GM18519 (cell line): Measurements from ENCODE around the gene PWP2.
"Not testable (repeated sequence)": the region's sequence is repeated elsewhere in the genome, so short reads cannot be mapped to it uniquely, and the experiment has no call there.

Experiments used
- ATAC-seq: cut with Tn5 transposase; IDR thresholded peaks from one replicate; pipeline ENCODE4 v1.9.1; 2021; ENCODE audit warnings: mild to moderate bottlenecking, moderate library complexity; ENCODE audit not compliant: unreplicated experiment, low FRiP score

Gene PWP2

DNA sequence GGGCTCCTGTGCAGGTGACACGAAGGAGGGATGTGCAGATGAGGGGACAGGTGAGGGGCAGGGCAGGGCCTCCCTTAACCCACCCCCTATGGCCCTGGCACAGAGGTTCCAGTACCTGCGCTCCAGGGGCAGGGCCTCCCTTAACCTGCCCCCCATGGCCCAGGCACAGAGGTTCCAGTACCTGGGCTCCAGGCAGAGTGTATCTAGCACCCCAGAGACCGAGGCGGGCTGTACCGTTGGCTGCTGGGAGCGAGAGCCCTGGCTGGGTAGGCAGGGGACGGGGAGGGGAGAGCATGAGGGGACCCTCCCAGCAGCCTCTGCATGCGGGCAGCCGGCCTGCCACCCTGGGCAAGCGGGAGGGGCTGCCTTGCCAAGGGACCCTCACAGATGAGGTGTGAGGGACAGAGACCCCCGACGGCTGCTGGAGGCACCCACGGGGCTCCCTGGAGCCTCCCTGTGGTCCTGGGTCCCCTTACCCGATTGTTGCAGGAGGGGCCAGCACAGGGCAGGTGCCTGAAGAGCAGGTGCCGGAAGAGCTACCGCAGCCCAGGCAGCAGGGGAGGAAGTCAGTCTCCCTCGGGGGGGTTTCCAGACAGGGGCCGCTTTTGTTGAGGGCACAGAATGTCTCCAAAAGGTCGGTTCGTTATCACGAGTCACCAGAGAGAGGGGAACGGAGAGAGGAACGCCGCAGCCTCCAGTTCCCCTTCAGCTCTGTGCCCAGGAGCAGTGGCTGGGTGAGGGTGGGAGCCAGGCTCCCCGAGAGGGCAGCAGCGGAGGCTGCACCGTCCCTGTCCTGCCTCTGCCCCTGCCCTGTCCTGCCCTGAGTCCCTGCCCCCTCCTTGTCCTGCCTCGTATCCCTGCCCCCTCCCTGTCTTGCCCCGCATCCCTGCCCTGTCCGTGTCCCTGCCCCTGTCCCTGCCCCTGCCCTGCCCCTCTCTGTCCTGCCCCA lies 52.4 kb downstream of the PWP2 start:
- not testable (repeated sequence) for ATAC-seq

DNA sequence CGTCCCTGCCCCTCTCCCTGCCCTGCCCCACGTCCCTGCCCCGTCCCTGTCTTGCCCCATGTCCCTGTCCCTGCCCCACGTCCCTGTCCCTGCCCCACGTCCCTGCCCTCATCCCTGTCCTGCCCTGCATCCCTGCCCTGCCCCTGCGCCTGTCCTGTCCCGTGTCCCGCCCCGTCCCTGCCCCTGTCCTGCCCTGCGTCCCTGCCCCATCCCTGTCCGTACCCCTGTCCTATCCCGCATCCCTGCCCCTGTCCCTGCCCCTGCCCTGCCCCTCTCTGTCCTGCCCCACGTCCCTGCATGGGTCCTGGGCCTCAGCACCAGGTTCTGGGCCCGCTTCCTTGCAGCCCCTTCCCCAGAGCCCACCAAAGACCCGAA lies 53.1 kb downstream of the PWP2 start:
- ATAC-seq, result not testable (repeated sequence)

DNA sequence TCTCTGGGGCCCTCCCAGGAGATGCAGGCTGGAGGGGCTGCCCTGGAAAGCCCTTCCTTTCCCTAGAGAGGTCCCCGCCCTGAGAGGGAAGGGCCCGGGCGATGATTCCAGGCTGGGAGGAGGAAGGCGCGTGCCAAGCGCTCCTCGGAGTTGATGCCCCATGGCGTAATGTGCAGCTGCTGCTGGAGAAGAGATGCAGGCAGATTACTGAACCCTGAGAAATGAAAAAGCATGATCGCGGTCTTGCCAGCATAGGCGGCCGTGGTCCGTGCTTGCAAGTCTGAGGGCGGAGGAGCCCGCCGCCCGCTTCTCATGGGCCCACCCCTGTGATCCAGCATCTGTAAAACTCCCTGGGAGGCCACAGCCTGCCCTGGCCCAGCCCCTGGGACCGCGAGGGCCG lies 53.6 kb downstream of the PWP2 start:
- ATAC-seq, result not testable (repeated sequence)

DNA sequence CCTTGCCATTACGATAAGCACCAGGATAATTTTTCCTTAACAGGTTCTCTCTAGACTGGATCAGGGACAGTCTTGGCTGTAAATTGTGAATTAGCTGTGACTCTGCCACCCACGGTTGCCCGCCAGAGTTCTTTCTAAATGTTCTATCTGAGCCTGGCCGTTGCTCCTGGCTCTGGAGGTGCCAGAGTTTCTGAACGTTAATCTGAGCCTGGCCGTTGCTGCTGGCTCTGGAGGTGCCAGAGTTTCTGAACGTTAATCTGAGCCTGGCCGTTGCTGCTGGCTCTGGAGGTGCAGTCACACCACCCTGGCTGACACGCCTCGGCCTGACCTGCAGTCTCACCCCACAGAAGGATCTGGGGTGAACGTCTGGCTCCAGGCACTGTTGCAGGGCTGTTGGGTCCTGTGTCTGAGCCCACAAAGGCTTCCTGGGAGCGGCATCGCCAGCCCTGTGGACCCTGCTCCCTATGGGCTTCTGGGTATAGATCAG lies 56.0 kb downstream of the PWP2 start:
- not testable (repeated sequence) for ATAC-seq

DNA sequence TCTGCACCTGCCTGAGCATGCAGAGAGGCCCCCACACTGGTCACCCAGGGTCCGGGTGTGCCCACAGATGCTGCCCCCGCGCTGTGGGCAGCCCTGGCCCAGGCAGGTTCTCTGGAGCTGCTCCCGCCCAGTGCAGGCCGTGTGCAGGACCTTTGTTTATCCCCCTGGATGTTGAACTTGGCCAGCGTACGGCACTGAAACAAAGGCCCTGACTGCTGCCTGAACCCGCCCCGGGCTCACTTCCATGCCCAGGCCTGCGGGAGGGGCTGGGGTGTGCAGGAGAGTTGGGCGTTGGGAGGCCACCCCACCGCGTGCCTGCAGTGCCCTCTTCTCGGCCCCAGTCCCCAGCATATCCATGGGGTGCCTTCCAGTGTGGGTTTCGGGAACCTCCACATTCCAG lies 58.7 kb downstream of the PWP2 start:
- not testable (repeated sequence) for ATAC-seq

DNA sequence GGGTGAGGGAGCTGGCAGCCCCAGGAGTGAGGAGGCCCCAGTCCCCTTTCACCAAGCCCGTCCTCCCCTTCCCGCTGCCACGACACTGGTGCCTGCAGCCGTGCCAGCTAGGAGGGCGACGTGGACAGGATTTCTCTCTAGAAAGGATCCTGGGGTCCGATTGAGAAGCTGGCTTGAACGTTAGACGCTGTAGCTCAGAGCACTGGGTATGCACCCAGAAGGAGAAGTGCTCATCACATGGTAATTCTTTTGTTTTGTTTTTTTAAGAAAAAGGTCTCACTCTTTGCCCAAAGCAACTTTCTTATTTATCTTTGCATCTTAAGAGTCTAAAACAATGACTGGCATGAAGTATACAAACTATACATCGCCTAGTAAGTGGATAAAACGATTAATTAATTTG lies 60.3 kb downstream of the PWP2 start:
- ATAC-seq, result not testable (repeated sequence)

DNA sequence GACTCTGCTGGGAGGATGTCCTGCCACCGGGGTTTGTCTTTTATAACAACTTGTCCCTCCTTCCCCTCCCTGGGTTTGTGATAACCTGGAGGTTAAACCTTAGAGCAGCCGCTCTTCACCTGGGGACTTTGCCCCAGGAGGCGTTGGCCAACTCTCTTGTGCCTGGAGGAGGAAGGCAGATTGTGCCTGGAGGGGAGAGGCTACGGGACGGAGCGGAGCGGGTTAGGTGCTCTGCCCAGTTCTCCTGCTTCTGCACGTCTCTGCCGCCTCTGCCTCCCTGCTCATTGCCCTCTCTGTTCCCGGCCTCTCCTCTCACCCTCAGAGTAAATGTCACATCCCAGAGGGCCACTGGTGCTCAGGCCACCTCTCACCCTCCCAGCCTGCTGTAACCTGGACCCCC lies 63.1 kb downstream of the PWP2 start:
- not testable (repeated sequence) for ATAC-seq

DNA sequence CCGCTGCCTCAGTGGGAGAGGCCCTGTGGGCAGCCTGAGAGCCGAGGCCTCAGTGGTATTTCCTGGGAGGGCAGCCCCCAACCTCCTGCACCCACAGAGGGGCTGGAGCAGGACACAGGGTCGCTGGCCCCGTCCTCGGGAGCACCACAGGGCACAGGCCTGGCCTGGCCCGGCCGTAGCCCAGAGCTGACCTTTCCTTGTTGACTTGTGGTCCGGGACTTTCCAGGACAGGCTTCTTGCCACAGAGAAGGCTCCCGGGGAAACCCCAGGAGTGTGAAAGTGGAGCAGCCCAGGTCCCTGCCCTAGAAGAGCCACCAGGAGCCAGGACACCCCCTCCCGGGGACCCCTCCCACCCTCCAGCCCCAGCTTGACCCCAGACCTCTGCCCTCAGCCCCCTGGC lies 63.7 kb downstream of the PWP2 start:
- not testable (repeated sequence) for ATAC-seq

DNA sequence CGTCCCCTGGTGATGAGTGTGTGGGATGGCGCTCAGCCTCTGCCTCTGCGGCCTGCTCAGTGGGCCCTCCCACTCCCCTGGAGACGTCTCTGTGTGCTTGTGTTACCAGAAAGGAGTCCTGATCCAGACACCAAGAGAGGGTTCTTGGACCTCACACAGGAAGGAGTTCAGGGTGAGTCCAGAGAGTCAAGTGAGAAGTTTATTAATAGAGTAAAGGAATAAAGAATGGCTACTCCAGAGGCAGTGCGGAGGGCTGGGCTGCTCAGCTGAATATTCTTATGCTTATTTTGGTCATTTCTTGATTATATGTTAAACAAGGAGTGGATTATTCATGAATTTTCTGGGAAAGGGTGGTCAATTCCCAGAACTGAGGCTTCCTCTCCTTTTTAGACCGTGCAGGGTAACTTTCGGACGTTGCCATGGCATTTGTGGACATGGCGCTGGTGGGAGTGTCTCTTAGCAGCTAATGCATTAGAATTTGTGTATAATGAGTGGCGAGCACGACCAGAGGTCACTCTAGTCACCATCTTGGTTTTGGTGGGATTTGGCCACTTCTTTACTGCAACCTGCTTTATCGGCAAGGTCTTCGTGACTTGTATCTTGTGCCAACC lies 64.9 kb downstream of the PWP2 start:
- not testable (repeated sequence) for ATAC-seq

DNA sequence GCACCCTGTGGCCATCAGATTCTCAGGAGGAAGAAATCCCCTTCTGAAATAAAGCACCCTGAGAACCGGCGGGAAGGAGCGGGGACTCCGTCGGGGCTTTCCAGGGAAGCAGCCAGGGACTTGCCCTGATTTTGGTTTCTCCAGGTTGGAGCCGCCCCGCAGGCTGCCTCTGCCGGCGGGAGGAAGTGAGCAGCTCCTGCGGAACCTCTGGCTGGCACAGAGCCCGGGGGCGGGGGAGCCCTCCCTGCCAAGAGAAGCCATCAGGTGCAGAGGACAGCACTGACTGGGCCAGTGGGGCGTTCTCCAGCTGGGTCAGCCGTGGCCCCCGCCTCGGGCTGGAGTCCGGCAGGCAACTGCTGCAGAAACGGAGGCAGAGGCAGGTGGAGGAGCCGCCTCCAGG lies 65.5 kb downstream of the PWP2 start:
- ATAC-seq, result not testable (repeated sequence)

DNA sequence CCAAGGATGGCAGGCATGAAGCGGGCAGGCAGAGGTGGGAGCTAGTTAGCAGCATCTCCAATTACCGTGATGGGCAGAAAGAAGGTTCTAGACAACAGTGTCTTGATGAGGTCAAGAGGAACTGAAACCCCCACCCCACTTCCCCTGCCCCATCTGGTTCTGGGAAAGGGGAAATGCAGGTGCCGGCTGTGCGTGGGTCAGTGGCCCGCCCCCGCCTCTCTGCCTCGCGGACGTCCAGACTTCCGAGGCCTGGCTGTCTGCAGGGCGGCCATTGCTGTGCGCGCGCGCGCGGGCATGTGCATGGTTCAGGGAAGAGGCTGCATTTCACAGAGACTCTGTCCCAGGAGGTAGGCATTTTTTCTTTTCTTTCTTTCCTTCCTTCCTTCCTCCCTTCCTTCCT lies 68.0 kb downstream of the PWP2 start:
- ATAC-seq, result not testable (repeated sequence)

DNA sequence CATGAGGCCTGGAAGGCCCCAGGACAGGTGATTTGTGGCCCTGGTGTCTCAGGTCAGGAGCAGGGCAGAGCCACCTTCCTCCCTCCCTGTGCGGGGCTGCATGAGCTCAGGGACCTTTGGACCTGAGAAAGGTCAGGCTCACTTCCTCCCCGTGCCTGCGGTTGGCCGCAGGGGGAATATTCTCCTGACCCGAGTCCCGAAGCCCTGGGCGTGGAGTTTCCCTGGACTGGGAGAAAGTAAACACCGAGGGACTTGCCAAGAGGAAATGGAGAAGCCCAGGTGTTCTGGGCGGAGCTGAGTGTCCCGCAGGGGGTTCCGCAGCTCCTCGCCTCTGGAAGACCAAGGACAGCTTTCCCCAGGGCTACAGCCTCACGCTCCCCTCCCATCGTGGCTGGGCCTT lies 68.9 kb downstream of the PWP2 start:
- ATAC-seq, result not testable (repeated sequence)
